ENCODE measurements around the gene GSN. TPM values are rescaled to one million over a fixed set of nuclear protein-coding genes. Genes with fewer than 3 reads are reported as not detected.

GSN gene
- total RNA-seq, 1 experiment from 2014 or later = 278 TPM

- intact Hi-C loops (cut with micrococcal nuclease; ENCODE audit: unreplicated experiment) (no loop called here), in situ Hi-C loops (cut with HindIII; ENCODE audit: low pct_unique_long_range_greater_than_20kb, low sequenced_read_pairs) (no loop called here)
- no peak overlapping the region for H3K4me3 ChIP-seq (ENCODE audit: low read depth in 2 of 2, low read length in 2 of 2)
Observed at GRCh38 chr9:121357011-121357410, 89.0 kb downstream of the GSN start.

GRCh38 chr9:121358751-121359150 is 90.8 kb downstream of the GSN start:
- Histone ChIP-seq H3K36me3 (ENCODE audit: control insufficient read depth, insufficient read depth, low read length) (0 out of 2 replicates have a peak, but pooled peaks cover 2% of the 10 kb centered on the region), H3K27ac (ENCODE audit: low read length) (no peak overlapping the region), H3K4me1 (ENCODE audit: control insufficient read depth, insufficient read depth, low read length) (peaks cover 11% of the 10 kb centered on the region), H3K9me3 (ENCODE audit: control insufficient read depth, insufficient read depth, low read depth, low read length) (no peaks in the 10 kb centered on the region), H3K27me3 (ENCODE audit: control insufficient read depth, insufficient read depth, low read length) (no peaks in the 10 kb centered on the region), H3K4me3 (ENCODE audit: low read depth in 2 of 2, low read length in 2 of 2) (no peak overlapping the region)
- ChIA-PET CTCF (no interaction called here), POLR2A (interaction anchor here (0.7 kb wide), 1 partner anchor 271 kb away, joined by 3 read pairs; no protein-coding TSS in a partner anchor)
- no peak for TF ChIP-seq CTCF (IDR thresholded peaks at IDR 0.05)
- BruUV-seq (replicated peaks) = no TSS peak
- intact Hi-C loops (cut with micrococcal nuclease; ENCODE audit: unreplicated experiment) (no loop called here), in situ Hi-C loops (cut with HindIII; ENCODE audit: low pct_unique_long_range_greater_than_20kb, low sequenced_read_pairs) (no loop called here)
- DNase-seq (ENCODE audit: low read depth, low spot score) = no peak
- no peak for ATAC-seq

More at GRCh38 chr9:121357011-121357410, 89.0 kb downstream of the GSN start:
- no peaks in the 10 kb centered on the region; the same call in 1 of the 2 replicates for H3K4me1 ChIP-seq (ENCODE audit: control insufficient read depth, insufficient read depth, low read length)
- H3K27ac ChIP-seq (ENCODE audit: low read length) = no peak overlapping the region
- TF ChIP-seq POLR2AphosphoS5 (IDR thresholded peaks at IDR 0.05; ENCODE audit: low read depth, low read length) = no peak
- TF ChIP-seq CTCF (IDR thresholded peaks at IDR 0.05) = no peak
- TF ChIP-seq SIN3A (IDR thresholded peaks at IDR 0.05; ENCODE audit: borderline replicate concordance, insufficient read depth, low read depth, low read length) = no peak
- no peak for TF ChIP-seq REST (IDR thresholded peaks at IDR 0.05; ENCODE audit: insufficient read depth in 1 of 2, low read depth in 2 of 2, low read length in 1 of 2)
- no peak for TF ChIP-seq TCF7L2 (IDR thresholded peaks at IDR 0.05; ENCODE audit: low read depth, low read length)
- no peak for DNase-seq (ENCODE audit: low read depth, low spot score)
- no peaks in the 10 kb centered on the region for H3K27me3 ChIP-seq (ENCODE audit: control insufficient read depth, insufficient read depth, low read length)
- no peak for ATAC-seq
- CTCF ChIA-PET = interaction anchor here (0.6 kb wide), 1 partner anchor 198 kb away, joined by 4 read pairs; no protein-coding TSS in a partner anchor
- BruUV-seq (replicated peaks) = no TSS peak
- no peaks in the 10 kb centered on the region for H3K9me3 ChIP-seq (ENCODE audit: control insufficient read depth, insufficient read depth, low read depth, low read length)
- POLR2A ChIA-PET = no interaction called here
- H3K36me3 ChIP-seq (ENCODE audit: control insufficient read depth, insufficient read depth, low read length) = peaks cover 2% of the 10 kb centered on the region; the same call in 1 of the 2 replicates
